Smooth muscle cell (in vitro differentiated cells): ENCODE results near the gene HCAR1. TPM values are rescaled to one million over a fixed set of nuclear protein-coding genes. Genes with fewer than 3 reads are reported as not detected.
"Not testable (repeated sequence)": the region's sequence is repeated elsewhere in the genome, so short reads cannot be mapped to it uniquely, and the experiment has no call there.

ENCODE experiments used
- DNase-seq: peaks from one replicate; lab custom pipeline; 2025; ENCODE audit not compliant: unreplicated experiment; lab: John Stamatoyannopoulos, UW
- H2AFZ ChIP-seq: fragments of 200-600 bp; sonication (generic); 2 replicates; pipeline ENCODE4 v1.6.0; 2016; ENCODE audit warnings: antibody characterized with exemption, low read depth, mild to moderate bottlenecking
- H3F3A ChIP-seq: fragments of 200-600 bp; sonication (generic); 2 replicates; pipeline ENCODE4 v1.6.0; 2017; ENCODE audit warnings: antibody characterized with exemption, low read depth
- H3K27ac ChIP-seq: fragments of 200-600 bp; sonication (generic); 2 replicates; pipeline ENCODE4 v1.5.1; 2016; ENCODE audit warnings: low read depth, mild to moderate bottlenecking
- H3K27me3 ChIP-seq: fragments of 200-600 bp; sonication (generic); 2 replicates; pipeline ENCODE4 v1.6.1; 2016; ENCODE audit warnings: low read depth, mild to moderate bottlenecking
- H3K36me3 ChIP-seq: fragments of 200-600 bp; sonication (generic); 2 replicates; pipeline ENCODE4 v1.5.1; 2016; ENCODE audit warnings: low read depth
- H3K4me1 ChIP-seq: fragments of 200-600 bp; sonication (generic); 2 replicates; pipeline ENCODE4 v1.5.1; 2016; ENCODE audit warnings: low read depth
- H3K4me2 ChIP-seq: fragments of 200-600 bp; sonication (generic); 2 replicates; pipeline ENCODE4 v1.6.0; 2016; ENCODE audit warnings: mild to moderate bottlenecking
- H3K4me3 ChIP-seq: fragments of 200-600 bp; sonication (generic); 2 replicates; pipeline ENCODE4 v1.5.1; 2016; ENCODE audit warnings: mild to moderate bottlenecking
- H3K79me2 ChIP-seq: fragments of 200-600 bp; sonication (generic); 2 replicates; pipeline ENCODE4 v1.6.0; 2016; ENCODE audit warnings: low read depth, mild to moderate bottlenecking
- H3K9ac ChIP-seq: fragments of 200-600 bp; sonication (generic); 2 replicates; pipeline ENCODE4 v1.6.0; 2016; ENCODE audit warnings: low read depth
- H3K9me3 ChIP-seq: fragments of 200-600 bp; sonication (generic); replicated peaks from 2 replicates; pipeline ENCODE4 v1.5.1; 2016; ENCODE audit warnings: low read depth
- H4K20me1 ChIP-seq: fragments of 200-600 bp; sonication (generic); 2 replicates; pipeline ENCODE4 v1.6.0; 2016; ENCODE audit warnings: low read depth
- WGBS: methylation state at CpG from one replicate; pipeline ENCODE4 v1.1.7; 2016; ENCODE audit warnings: low lambda C conversion rate; 5-methylcytosine and 5-hydroxymethylcytosine counted together
- polyA plus RNA-seq: library from polyadenylated mRNA; unstranded; fragments of >200 nt; fragmentation: Nextera tagmentation; extraction: Ambion mirVana; gene quantifications from 2 replicates; pipeline ENCODE4 v1.2.1, GENCODE V29; 2016
- total RNA-seq: library from RNA; depleted of rRNA; stranded (reverse); fragments of >200 nt; gene quantifications from 2 replicates; pipeline ENCODE4 v1.2.3, GENCODE V29; 2014

HCAR1 gene
- total and polyA plus RNA-seq, 2 experiments from 2014 or later = not detected

GRCh38 chr12:122709287-122709686 is 21.4 kb downstream of the HCAR1 start:
- H3K9me3 ChIP-seq, H3K4me2 ChIP-seq, H3K27ac ChIP-seq, H3K4me1 ChIP-seq, H3F3A ChIP-seq, H3K79me2 ChIP-seq, H3K27me3 ChIP-seq, H3K4me3 ChIP-seq, H2AFZ ChIP-seq, H3K9ac ChIP-seq, H4K20me1 ChIP-seq, H3K36me3 ChIP-seq, DNase-seq: not testable (repeated sequence)
- no CpG with 5 or more reads among the region's 3 CpGs for WGBS

- not testable (repeated sequence) for H3K36me3 ChIP-seq, DNase-seq, H2AFZ ChIP-seq, H3K27me3 ChIP-seq, H3K4me1 ChIP-seq, H3K9me3 ChIP-seq, H3K27ac ChIP-seq, H3K4me2 ChIP-seq, H3K9ac ChIP-seq, H4K20me1 ChIP-seq, H3K4me3 ChIP-seq, H3K79me2 ChIP-seq, H3F3A ChIP-seq
- WGBS = 95% methylated on average over 3 of the region's 3 CpGs
Observed at GRCh38 chr12:122703841-122704240, 26.8 kb downstream of the HCAR1 start.

DNA sequence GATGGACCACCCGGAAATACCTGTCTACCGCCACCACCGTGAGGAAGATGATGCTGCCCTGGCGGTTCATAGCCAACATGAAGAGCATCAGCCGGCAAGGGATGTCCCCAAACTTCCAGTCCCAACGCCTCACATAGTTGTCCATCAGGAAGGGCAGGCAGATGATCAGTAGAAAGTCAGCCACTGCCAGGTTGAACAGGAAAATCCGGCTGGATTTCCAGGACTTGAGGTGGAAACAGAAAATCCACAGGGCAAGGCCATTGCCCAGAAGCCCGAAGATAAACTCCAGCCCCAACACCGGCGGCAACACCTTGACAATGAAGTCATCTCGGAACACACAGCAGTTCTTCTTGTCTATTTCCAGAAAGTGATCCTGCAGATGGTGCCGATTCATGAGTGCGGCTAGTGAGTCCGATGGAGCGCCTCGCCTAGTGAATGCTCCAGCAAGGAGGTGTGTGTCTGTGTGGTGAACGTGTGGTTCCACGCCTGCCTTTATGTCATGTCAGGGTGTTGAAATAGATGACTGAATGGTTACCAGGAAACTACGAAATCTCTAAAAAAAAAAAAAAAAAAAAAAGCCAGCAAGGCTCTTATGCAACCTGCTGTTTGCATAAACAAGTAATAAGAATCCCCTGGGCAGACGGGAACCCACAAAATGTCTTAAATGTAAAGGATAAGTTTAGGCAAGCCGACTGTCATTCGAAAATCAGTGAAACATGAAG is 27.6 kb downstream of the HCAR1 start, which contains the start of gene HCAR2:
HCAR2 (minus strand) TSS at position 468 of the 722 bp plus-strand sequence; CDS start at position 394, 74 bp downstream.
- not testable (repeated sequence) for H4K20me1 ChIP-seq, H3K36me3 ChIP-seq, DNase-seq, H2AFZ ChIP-seq, H3K27ac ChIP-seq, H3K4me1 ChIP-seq, H3K4me3 ChIP-seq, H3K27me3 ChIP-seq, H3K9me3 ChIP-seq, H3K4me2 ChIP-seq, H3K9ac ChIP-seq, H3K79me2 ChIP-seq, H3F3A ChIP-seq
- 88% methylated on average over 22 of the region's 22 CpGs for WGBS

GRCh38 chr12:122701481-122701880 is 29.2 kb downstream of the HCAR1 start:
- not testable (repeated sequence) for H4K20me1 ChIP-seq, H3K27ac ChIP-seq, H3K9me3 ChIP-seq, H3K27me3 ChIP-seq, H3K79me2 ChIP-seq, H3K4me1 ChIP-seq, H3K36me3 ChIP-seq, H3K9ac ChIP-seq, DNase-seq, H3F3A ChIP-seq, H3K4me3 ChIP-seq
- Histone ChIP-seq H2AFZ (peak overlapping the region; percentile 23), H3K4me2 (peak overlapping the region; percentile 28)
- 9% methylated on average over 4 of the region's 4 CpGs for WGBS

DNA sequence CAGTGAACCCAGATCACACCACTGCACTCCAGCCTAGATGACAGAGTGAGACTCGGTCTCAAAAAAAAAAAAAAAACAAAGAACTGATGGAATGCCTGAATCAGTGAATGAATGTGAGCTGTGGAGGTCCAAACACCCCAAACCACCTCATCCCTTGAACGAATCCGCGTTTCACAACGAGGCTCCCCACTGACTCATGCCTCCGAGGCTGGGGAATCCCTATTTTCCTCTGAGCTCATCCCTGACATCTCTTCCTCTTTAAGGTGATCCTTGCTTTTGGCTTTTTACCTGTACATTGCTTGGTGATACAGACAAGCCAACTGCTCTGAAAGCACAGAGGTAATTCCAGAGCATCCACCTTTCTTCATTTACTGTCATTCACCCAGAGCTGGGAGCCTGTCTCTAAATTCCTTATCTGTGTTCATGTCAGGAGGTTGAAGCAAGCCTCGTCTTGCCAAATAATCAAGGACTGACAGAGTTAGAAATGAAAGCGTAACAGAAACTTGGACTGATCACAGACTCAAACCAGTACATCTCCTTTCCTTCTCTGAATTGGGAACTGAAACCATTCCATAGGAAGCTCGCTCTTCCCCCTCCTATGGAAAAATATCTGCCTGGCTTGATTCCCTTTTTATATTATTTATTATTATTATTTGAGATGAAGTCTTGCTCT is 30.5 kb downstream of the HCAR1 start:
- DNase-seq, H4K20me1 ChIP-seq, H3F3A ChIP-seq, H3K27me3 ChIP-seq, H3K79me2 ChIP-seq, H3K4me1 ChIP-seq, H3K9me3 ChIP-seq, H2AFZ ChIP-seq, H3K4me3 ChIP-seq, H3K9ac ChIP-seq, H3K36me3 ChIP-seq: not testable (repeated sequence)
- 100% methylated on average over 1 of the region's 9 CpGs for WGBS
- Histone ChIP-seq H3K4me2 (peak overlapping the region; percentile 20), H3K27ac (peak overlapping the region; percentile 63)

DNA sequence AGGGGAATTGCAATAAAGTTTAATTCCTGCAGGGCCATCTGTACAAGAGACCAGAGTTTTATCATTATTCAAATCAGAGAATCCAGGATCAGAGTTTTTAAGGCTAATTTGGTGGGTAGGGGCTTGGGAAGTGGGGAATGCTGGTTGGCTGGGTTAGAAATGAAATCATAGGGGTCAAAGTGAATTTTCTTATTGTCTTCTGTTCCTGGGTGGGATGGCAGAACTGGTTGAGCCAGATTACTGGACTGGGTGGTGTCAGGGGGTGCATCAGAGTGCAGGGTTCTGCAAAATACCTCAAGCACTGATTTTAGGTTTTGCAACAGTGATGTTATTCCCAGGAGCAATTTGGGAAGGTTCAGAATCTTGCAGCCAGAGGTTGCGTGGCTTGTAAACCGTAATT is 33.7 kb downstream of the HCAR1 start:
- peak overlapping the region; percentile 10 for H3K27ac ChIP-seq
- not testable (repeated sequence) for H4K20me1 ChIP-seq, H3K4me2 ChIP-seq, H3K9me3 ChIP-seq, H3K4me1 ChIP-seq, H3K27me3 ChIP-seq, DNase-seq, H3K79me2 ChIP-seq, H2AFZ ChIP-seq, H3K9ac ChIP-seq, H3K4me3 ChIP-seq, H3F3A ChIP-seq, H3K36me3 ChIP-seq
- 63% methylated on average over 2 of the region's 2 CpGs for WGBS
